Neural cell (in vitro differentiated cells): ENCODE data around the gene SPOCK1.

Source experiments
- MXI1 ChIP-seq: fragments of 450-650 bp; conservative IDR thresholded peaks from 2 replicates; pipeline ENCODE4 v1.6.1; 2014; ENCODE audit warnings: antibody characterized with exemption, mild to moderate bottlenecking; ENCODE audit not compliant: poor library complexity, severe bottlenecking
- TF ChIP-seq, protein P1 (sequence below): fragments of 450-650 bp; IDR thresholded peaks from 2 replicates; pipeline ENCODE4 v1.5.1; 2014; ENCODE audit warnings: antibody characterized with exemption, mild to moderate bottlenecking, moderate library complexity; ENCODE audit not compliant: poor library complexity, severe bottlenecking
- TF ChIP-seq, protein P2 (sequence below): IDR thresholded peaks from 2 replicates; pipeline ENCODE4 v1.6.1; 2012; ENCODE audit warnings: borderline replicate concordance

DNA sequence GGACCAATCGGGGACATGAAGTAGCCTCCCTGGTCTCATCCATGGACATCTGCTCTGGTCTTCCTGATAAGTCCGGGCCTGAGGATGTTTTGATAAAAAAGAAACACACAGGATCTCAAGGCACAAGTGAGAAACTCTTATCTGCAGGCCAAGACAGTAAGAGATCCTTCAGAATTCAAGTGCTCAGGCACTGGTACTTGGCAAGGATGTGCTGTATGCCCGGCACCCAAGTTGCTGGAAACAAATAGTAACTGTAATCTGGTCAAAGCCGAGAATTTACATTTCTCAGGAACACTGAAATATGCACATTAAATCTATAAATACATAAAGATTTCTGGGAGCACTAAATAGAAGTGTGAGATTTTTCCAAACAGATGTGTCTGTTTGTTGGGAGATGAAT, 165.7 kb downstream of the SPOCK1 start:
- no peak for TF ChIP-seq MXI1
- TF ChIP-seq, protein P1, sequence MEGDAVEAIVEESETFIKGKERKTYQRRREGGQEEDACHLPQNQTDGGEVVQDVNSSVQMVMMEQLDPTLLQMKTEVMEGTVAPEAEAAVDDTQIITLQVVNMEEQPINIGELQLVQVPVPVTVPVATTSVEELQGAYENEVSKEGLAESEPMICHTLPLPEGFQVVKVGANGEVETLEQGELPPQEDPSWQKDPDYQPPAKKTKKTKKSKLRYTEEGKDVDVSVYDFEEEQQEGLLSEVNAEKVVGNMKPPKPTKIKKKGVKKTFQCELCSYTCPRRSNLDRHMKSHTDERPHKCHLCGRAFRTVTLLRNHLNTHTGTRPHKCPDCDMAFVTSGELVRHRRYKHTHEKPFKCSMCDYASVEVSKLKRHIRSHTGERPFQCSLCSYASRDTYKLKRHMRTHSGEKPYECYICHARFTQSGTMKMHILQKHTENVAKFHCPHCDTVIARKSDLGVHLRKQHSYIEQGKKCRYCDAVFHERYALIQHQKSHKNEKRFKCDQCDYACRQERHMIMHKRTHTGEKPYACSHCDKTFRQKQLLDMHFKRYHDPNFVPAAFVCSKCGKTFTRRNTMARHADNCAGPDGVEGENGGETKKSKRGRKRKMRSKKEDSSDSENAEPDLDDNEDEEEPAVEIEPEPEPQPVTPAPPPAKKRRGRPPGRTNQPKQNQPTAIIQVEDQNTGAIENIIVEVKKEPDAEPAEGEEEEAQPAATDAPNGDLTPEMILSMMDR = no peak
- TF ChIP-seq, protein P2, sequence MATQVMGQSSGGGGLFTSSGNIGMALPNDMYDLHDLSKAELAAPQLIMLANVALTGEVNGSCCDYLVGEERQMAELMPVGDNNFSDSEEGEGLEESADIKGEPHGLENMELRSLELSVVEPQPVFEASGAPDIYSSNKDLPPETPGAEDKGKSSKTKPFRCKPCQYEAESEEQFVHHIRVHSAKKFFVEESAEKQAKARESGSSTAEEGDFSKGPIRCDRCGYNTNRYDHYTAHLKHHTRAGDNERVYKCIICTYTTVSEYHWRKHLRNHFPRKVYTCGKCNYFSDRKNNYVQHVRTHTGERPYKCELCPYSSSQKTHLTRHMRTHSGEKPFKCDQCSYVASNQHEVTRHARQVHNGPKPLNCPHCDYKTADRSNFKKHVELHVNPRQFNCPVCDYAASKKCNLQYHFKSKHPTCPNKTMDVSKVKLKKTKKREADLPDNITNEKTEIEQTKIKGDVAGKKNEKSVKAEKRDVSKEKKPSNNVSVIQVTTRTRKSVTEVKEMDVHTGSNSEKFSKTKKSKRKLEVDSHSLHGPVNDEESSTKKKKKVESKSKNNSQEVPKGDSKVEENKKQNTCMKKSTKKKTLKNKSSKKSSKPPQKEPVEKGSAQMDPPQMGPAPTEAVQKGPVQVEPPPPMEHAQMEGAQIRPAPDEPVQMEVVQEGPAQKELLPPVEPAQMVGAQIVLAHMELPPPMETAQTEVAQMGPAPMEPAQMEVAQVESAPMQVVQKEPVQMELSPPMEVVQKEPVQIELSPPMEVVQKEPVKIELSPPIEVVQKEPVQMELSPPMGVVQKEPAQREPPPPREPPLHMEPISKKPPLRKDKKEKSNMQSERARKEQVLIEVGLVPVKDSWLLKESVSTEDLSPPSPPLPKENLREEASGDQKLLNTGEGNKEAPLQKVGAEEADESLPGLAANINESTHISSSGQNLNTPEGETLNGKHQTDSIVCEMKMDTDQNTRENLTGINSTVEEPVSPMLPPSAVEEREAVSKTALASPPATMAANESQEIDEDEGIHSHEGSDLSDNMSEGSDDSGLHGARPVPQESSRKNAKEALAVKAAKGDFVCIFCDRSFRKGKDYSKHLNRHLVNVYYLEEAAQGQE = no peak
